Body of pancreas (tissue), 4 donors: ENCODE data around the gene SLC66A1.

ENCODE experiments used
- CTCF ChIP-seq, 7 experiments: fragments of 450-650 bp in 4 of 7; fragments of 200-600 bp in 3 of 7; sonication (generic) in 3 of 7; IDR thresholded peaks; one replicate each; pipeline ENCODE4 v1.5.1; 2016 to 2019; ENCODE audit warnings: antibody characterized with exemption in 7 of 7
- POLR2A ChIP-seq, 3 donors: fragments of 450-650 bp; IDR thresholded peaks; one replicate each; pipeline ENCODE4 v1.6.1; 2016; ENCODE audit warnings: antibody characterized with exemption in 3 of 3, mild to moderate bottlenecking in 2 of 3

DNA sequence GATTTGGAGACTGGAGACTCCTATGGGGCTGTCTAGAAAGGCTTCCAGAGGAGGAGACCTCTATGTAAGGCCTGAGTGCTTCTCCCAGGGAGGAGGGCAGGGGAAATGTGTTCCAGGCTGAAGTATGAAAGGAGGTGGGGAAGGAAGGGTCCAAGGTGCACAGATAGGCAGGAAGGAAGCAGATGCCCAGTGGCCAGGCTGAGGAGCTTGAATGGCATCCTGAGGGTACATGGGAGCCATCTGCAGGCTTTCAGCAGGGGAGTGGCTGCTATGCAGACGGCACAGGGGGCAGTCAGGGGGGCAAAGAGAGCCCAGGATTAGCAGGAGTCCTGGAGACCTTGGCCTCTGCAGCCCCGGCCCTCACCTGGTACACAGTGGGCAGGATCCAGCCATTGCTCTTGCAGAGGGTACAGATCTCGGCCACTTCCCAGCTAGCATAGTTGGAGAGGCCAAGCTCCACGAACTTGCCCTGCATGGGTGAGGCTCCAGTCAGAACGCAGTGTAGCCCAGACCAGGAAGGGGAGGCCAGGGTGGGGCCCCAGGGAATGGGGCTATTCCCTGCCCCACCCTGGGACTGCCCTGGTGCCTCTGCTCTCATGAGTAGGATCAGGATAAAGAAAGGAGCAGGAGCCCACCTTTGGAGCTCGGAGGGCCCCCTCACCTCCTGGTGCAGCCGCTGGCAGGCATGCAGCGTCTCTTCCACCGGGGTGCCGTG, 4.2 kb upstream of the SLC66A1 start:
- TF ChIP-seq CTCF (IDR thresholded peaks at IDR 0.05) (no peak), POLR2A (IDR thresholded peaks at IDR 0.05) (no peak)
